CD4-positive, alpha-beta memory T cell (primary cell): ENCODE measurements around the gene LRRC45. TPM values are rescaled to one million over a fixed set of nuclear protein-coding genes. Genes with fewer than 3 reads are reported as not detected.
A peak's percentile ranks its signal among the peaks of the same experiment; 100 is the strongest.

Experiments used
- CTCF ChIA-PET: fragments of 350-600 bp; sonication (Branson Sonifier 250); formaldehyde crosslinking; loops from one replicate; lab custom pipeline; 2021; ENCODE audit warnings: inconsistent platforms; ENCODE audit not compliant: partially characterized antibody; lab: Charles Lee
- POLR2A ChIA-PET: fragments of 350-600 bp; sonication (Branson Sonifier 250); formaldehyde crosslinking; loops from one replicate; lab custom pipeline; 2021; ENCODE audit not compliant: partially characterized antibody; lab: Charles Lee
- DNase-seq, 5 donors: peaks; one replicate each; pipeline versions ENCODE4 v3.0.0 to v3.0.0-alpha.2; 2020 to 2022; ENCODE audit warnings: mixed read lengths in 1 of 5
- H3K27ac ChIP-seq: one replicate; pipeline ENCODE4 v1.7.0; 2013; ENCODE audit warnings: low read depth, low read length
- H3K27me3 ChIP-seq: 2 replicates; pipeline ENCODE4 v1.7.0; 2013; ENCODE audit warnings: mild to moderate bottlenecking, low read length, moderate library complexity; ENCODE audit not compliant: insufficient read depth
- H3K36me3 ChIP-seq: 2 replicates; pipeline ENCODE4 v1.7.0; 2013; ENCODE audit warnings: mild to moderate bottlenecking, low read length, moderate library complexity; ENCODE audit not compliant: insufficient read depth
- H3K4me1 ChIP-seq: 2 replicates; pipeline ENCODE4 v1.7.0; 2013; ENCODE audit warnings: mild to moderate bottlenecking, low read length, moderate library complexity; ENCODE audit not compliant: insufficient read depth
- H3K4me3 ChIP-seq, 2 donors: one replicate each; pipeline ENCODE4 v1.7.0; 2013; ENCODE audit warnings: low read length in 2 of 2, mild to moderate bottlenecking in 1 of 2
- H3K9me3 ChIP-seq, 2 donors: one replicate each; pipeline ENCODE4 v1.7.0; 2013; ENCODE audit warnings: low read length in 2 of 2, control low read depth in 1 of 2; ENCODE audit not compliant: control insufficient read depth in 1 of 2
- H3K27ac Mint-ChIP-seq, 7 donors: one replicate each; pipeline ENCODE4 v1.8.0; 2020 to 2021; ENCODE audit warnings: mixed read lengths in 7 of 7, mild to moderate bottlenecking in 6 of 7, inconsistent platforms in 3 of 7, moderate library complexity in 3 of 7
- H3K27me3 Mint-ChIP-seq, 2 donors: one replicate each; pipeline ENCODE4 v1.8.0; 2020 to 2021; ENCODE audit warnings: mixed read lengths in 2 of 2
- H3K36me3 Mint-ChIP-seq, 2 donors: one replicate each; pipeline ENCODE4 v1.8.0; 2020 to 2021; ENCODE audit warnings: mixed read lengths in 2 of 2, inconsistent platforms in 1 of 2, mild to moderate bottlenecking in 1 of 2
- H3K4me1 Mint-ChIP-seq, 4 donors: one replicate each; pipeline ENCODE4 v1.8.0; 2020 to 2021; ENCODE audit warnings: mixed read lengths in 4 of 4, mild to moderate bottlenecking in 1 of 4
- H3K4me3 Mint-ChIP-seq, 8 donors: one replicate each; pipeline ENCODE4 v1.8.0; 2020 to 2021; ENCODE audit warnings: mixed read lengths in 8 of 8, mild to moderate bottlenecking in 7 of 8, moderate library complexity in 6 of 8, inconsistent platforms in 3 of 8
- H3K9me3 Mint-ChIP-seq, 8 donors: one replicate each; pipeline ENCODE4 v1.8.0; 2020 to 2021; ENCODE audit warnings: mixed read lengths in 8 of 8, mild to moderate bottlenecking in 5 of 8, inconsistent platforms in 3 of 8, moderate library complexity in 1 of 8
- intact Hi-C: fragments of 100-400 bp; cut with micrococcal nuclease; formaldehyde crosslinking; loops from one replicate; pipeline ENCODE4 v1.15.1; 2023
- polyA plus RNA-seq, 2 donors: library from polyadenylated mRNA; unstranded; fragments of 300-500 nt; fragmentation: Illumina TruSeq; gene quantifications; one replicate each; pipeline ENCODE4 v1.2.3, GENCODE V29; 2021
- total RNA-seq, 2 experiments: library from RNA; stranded (reverse); gene quantifications; one replicate each; pipeline ENCODE4 v1.2.3, GENCODE V29; 2021

The LRRC45 gene
- total and polyA plus RNA-seq, 4 experiments from 2014 or later: 5.7 to 18.7 (median 13.1) TPM

DNA sequence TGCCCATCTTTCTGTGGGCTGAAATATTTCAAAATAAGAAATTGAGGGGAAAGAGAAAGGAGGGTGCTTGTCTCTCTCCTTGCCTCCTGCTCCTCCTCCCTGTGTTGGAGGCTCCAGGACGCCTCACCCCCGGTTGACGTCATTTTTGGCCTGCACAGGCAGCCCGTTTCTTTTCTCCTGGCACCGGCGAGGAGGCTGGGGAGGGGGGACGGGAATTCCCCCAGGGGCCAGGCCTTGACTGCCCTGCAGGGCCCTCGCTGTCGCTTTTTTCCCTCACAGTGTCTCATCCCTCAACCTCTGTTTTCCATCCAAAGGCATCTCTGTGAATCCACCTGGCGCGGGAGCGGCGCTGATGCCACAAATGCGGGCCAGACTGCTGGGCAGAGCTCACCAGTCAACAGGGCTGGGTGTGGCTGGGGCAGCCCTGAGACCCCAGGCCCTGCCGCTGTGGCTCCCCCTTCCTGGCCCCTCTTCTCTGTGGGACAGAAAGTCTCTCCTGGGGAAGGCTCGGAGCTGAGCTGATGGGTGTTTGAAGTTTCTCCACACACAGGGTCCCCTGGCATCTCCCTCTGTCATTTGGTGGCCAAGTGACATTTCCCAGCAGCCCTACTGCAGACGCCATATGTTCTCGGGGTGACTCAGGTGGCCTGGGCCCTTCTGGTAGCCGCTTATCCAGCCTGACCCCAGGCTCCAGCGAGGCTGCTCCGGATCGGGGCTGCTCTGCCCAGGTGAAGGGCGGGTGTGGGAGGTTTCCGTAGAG, 16.5 kb upstream of the LRRC45 start:
- Histone ChIP-seq H3K27ac (no peak overlapping the region), H3K9me3 (no peaks in the 10 kb centered on the region), H3K27me3 (no peaks in the 10 kb centered on the region), H3K36me3 (no peaks in the 10 kb centered on the region), H3K4me1 (no peaks in the 10 kb centered on the region), H3K4me3 (no peak overlapping the region)
- Mint-ChIP-seq H3K4me1 (peaks cover 0 to 1% (median 0%) of the 10 kb centered on the region in 4 donors), H3K4me3 (no peak overlapping the region), H3K27ac (peak overlapping the region in 1 of 7 donors; percentile 48), H3K9me3 (no peaks in the 10 kb centered on the region), H3K36me3 (no peaks in the 10 kb centered on the region), H3K27me3 (no peaks in the 10 kb centered on the region)
- ChIA-PET POLR2A (no interaction called here), CTCF (no interaction called here)
- intact Hi-C loops: no loop called here
- no peak for DNase-seq

DNA sequence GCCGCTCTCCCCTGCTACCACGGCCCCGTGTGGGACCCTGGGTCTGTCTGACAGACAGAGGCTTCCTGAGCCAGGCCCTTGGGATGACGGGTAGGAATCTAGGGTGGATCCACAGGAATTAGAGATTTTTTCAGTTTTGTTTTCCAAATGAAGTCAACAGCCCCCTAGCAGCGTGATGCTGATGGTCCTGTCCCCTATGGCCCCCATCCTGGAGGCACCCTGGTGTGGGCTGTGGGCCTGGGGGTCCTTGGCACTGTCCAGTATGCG, 15.9 kb upstream of the LRRC45 start:
- ChIA-PET POLR2A (no interaction called here), CTCF (no interaction called here)
- no peak overlapping the region for H3K27ac ChIP-seq
- no peak overlapping the region for H3K27ac Mint-ChIP-seq
- H3K9me3 Mint-ChIP-seq: no peaks in the 10 kb centered on the region
- H3K9me3 ChIP-seq: no peaks in the 10 kb centered on the region
- no peaks in the 10 kb centered on the region for H3K4me1 ChIP-seq
- intact Hi-C loops: no loop called here
- no peak overlapping the region for H3K4me3 Mint-ChIP-seq
- peaks cover 0 to 1% (median 0%) of the 10 kb centered on the region in 4 donors for H3K4me1 Mint-ChIP-seq
- no peaks in the 10 kb centered on the region for H3K27me3 ChIP-seq
- no peaks in the 10 kb centered on the region for H3K27me3 Mint-ChIP-seq
- no peaks in the 10 kb centered on the region for H3K36me3 Mint-ChIP-seq
- H3K36me3 ChIP-seq: no peaks in the 10 kb centered on the region
- no peak for DNase-seq
- no peak overlapping the region for H3K4me3 ChIP-seq

DNA sequence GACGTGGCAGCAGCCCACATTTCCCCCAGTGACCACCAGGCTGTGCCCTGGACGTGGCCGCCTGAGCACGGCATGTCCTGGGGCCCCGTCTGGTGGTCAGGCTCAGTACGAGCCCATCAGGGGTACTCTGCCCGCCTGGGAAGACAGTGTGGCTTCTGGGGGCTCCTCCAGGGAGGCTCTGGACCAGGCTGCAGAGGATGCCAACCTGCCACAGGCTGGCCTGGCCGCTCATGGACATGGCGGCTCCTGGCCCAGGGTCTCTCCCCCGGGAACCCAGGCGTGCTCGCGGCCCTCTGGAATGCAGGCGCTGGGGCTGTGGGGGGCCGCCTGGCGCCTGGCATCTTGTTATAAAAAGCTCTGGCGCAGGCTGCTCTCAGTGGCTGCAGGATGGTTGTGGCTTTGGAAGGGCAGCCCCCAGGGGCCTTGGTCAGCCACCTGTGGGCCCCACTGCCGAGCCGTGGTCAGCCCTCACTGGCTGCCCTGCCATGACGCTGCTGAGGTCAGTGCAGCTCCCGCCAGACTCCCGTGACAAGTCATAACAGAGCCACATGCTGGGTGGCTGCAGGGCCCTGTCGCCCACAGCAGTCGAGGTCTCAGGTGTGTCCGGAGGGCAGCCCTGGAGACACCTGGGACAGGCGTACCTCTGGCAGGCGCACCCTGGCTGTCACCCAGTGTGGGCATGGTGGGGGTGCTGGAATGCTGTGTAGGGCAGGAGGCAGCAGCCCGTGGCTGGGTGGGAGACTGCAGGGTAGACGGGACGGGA, 15.4 kb upstream of the LRRC45 start:
- Histone ChIP-seq H3K4me3 (no peak overlapping the region), H3K27me3 (no peaks in the 10 kb centered on the region), H3K9me3 (no peaks in the 10 kb centered on the region), H3K36me3 (no peaks in the 10 kb centered on the region), H3K27ac (no peak overlapping the region), H3K4me1 (no peaks in the 10 kb centered on the region)
- peak overlapping the region in 1 of 7 donors; percentile 10 for H3K27ac Mint-ChIP-seq
- POLR2A ChIA-PET: no interaction called here
- H3K36me3 Mint-ChIP-seq: no peaks in the 10 kb centered on the region
- DNase-seq: no peak
- CTCF ChIA-PET: no interaction called here
- intact Hi-C loops: no loop called here
- H3K4me3 Mint-ChIP-seq: no peak overlapping the region
- H3K27me3 Mint-ChIP-seq: no peaks in the 10 kb centered on the region
- H3K4me1 Mint-ChIP-seq: peaks cover 0 to 1% (median 0%) of the 10 kb centered on the region in 4 donors
- no peaks in the 10 kb centered on the region for H3K9me3 Mint-ChIP-seq

GRCh38 chr17:82008258-82008940, 14.7 kb upstream of the LRRC45 start:
- Histone ChIP-seq H3K4me3 (no peak overlapping the region), H3K9me3 (no peaks in the 10 kb centered on the region), H3K27me3 (no peaks in the 10 kb centered on the region), H3K27ac (no peak overlapping the region), H3K4me1 (no peaks in the 10 kb centered on the region), H3K36me3 (no peaks in the 10 kb centered on the region)
- Mint-ChIP-seq H3K27ac (no peak overlapping the region), H3K27me3 (no peaks in the 10 kb centered on the region), H3K9me3 (no peaks in the 10 kb centered on the region), H3K36me3 (no peaks in the 10 kb centered on the region), H3K4me3 (no peak overlapping the region), H3K4me1 (peaks cover 0 to 1% (median 0%) of the 10 kb centered on the region in 4 donors)
- DNase-seq: no peak
- ChIA-PET POLR2A (no interaction called here), CTCF (no interaction called here)
- intact Hi-C loops: no loop called here

DNA sequence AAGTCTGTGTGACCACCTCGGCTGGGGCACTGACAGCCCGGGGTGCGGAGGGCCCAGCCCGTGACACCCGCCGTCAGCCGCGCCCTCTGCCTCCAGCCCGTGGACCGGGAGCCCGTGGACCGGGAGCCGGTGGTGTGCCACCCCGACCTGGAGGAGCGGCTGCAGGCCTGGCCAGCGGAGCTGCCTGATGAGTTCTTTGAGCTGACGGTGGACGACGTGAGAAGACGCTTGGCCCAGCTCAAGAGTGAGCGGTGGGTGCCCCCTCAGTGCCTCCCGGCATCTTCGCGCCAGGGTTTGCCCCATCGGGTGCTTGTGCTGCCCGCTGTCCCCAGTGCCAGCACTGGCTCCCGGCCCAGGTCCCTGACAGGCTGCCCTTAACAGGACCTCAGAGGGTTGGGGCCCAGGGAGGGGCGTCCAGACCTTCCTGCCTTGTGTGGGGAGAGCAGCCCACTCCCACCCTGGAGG, 14.1 kb upstream of the LRRC45 start:
- H3K9me3 Mint-ChIP-seq: no peaks in the 10 kb centered on the region
- CTCF ChIA-PET: interaction anchor here (1.0 kb wide), 1 partner anchor 10 kb away, joined by 3 read pairs; no protein-coding TSS in a partner anchor
- no peaks in the 10 kb centered on the region for H3K36me3 Mint-ChIP-seq
- Histone ChIP-seq H3K9me3 (no peaks in the 10 kb centered on the region), H3K4me1 (no peaks in the 10 kb centered on the region), H3K27ac (no peak overlapping the region), H3K27me3 (no peaks in the 10 kb centered on the region), H3K4me3 (no peak overlapping the region), H3K36me3 (no peaks in the 10 kb centered on the region)
- no peak for DNase-seq
- peaks cover 0 to 1% (median 0%) of the 10 kb centered on the region in 4 donors for H3K4me1 Mint-ChIP-seq
- POLR2A ChIA-PET: no interaction called here
- intact Hi-C loops: no loop called here
- no peaks in the 10 kb centered on the region for H3K27me3 Mint-ChIP-seq
- no peak overlapping the region for H3K4me3 Mint-ChIP-seq
- no peak overlapping the region for H3K27ac Mint-ChIP-seq

DNA sequence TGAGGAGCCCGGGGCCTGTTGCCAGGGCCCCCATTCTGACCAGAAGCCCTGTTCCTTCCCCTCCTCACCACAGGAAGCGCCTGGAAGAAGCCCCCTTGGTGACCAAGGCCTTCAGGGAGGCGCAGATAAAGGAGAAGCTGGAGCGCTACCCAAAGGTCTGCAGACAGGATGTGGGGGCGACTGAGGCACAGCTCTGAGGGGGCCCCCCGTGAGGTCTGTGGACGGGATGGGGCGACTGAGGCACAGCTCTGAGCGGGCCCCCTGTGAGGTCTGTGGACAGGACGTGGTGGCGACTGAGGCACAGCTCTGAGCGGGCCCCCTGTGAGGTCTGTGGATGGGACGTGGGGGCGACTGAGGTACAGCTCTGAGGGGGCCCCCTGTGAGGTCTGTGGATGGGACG, 13.7 kb upstream of the LRRC45 start:
- Histone ChIP-seq H3K4me3 (no peak overlapping the region), H3K9me3 (no peaks in the 10 kb centered on the region), H3K27ac (no peak overlapping the region), H3K27me3 (no peaks in the 10 kb centered on the region), H3K36me3 (no peaks in the 10 kb centered on the region), H3K4me1 (no peaks in the 10 kb centered on the region)
- CTCF ChIA-PET: interaction anchor here (1.0 kb wide), 1 partner anchor 10 kb away, joined by 3 read pairs; no protein-coding TSS in a partner anchor
- no peaks in the 10 kb centered on the region for H3K27me3 Mint-ChIP-seq
- POLR2A ChIA-PET: no interaction called here
- no peak overlapping the region for H3K4me3 Mint-ChIP-seq
- no peak for DNase-seq
- intact Hi-C loops: no loop called here
- H3K9me3 Mint-ChIP-seq: no peaks in the 10 kb centered on the region
- H3K27ac Mint-ChIP-seq: no peak overlapping the region
- H3K4me1 Mint-ChIP-seq: peaks cover 0 to 1% (median 0%) of the 10 kb centered on the region in 4 donors
- no peaks in the 10 kb centered on the region for H3K36me3 Mint-ChIP-seq
